ENCODE results near the gene PCED1B.

DNA sequence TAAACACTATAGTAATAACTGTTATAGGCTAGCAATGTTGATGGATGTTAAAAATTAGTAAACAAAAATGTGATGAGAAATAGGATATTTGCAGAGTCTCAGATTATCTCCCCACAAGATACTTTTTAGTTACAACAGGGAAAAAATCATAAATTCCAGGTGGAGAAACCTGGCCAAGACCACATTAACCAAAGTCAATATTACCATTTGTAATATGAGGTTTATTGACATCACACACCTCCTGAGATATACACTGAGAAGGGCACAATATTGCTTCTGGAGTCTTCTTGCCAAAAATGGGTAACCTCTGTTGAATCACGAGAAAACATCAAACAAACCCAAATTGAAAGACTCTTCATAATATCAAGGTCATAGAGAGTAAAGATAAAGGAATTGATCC is 72.7 kb downstream of the PCED1B start:
- TF ChIP-seq, protein P1, sequence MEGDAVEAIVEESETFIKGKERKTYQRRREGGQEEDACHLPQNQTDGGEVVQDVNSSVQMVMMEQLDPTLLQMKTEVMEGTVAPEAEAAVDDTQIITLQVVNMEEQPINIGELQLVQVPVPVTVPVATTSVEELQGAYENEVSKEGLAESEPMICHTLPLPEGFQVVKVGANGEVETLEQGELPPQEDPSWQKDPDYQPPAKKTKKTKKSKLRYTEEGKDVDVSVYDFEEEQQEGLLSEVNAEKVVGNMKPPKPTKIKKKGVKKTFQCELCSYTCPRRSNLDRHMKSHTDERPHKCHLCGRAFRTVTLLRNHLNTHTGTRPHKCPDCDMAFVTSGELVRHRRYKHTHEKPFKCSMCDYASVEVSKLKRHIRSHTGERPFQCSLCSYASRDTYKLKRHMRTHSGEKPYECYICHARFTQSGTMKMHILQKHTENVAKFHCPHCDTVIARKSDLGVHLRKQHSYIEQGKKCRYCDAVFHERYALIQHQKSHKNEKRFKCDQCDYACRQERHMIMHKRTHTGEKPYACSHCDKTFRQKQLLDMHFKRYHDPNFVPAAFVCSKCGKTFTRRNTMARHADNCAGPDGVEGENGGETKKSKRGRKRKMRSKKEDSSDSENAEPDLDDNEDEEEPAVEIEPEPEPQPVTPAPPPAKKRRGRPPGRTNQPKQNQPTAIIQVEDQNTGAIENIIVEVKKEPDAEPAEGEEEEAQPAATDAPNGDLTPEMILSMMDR (IDR thresholded peaks at IDR 0.05): no peak
- no peak for TF ChIP-seq POLR2A (IDR thresholded peaks at IDR 0.05)

Measured in testis (tissue), 2 donors.